SU-DHL-6 (cell line): Measurements from ENCODE around the gene BCO1.

ENCODE experiments used
- EZH2phosphoT487 ChIP-seq: fragments of 200-600 bp; sonication (generic), shearing (Covaris generic); conservative IDR thresholded peaks from 2 replicates; pipeline ENCODE4 v1.6.1; 2018; ENCODE audit warnings: mild to moderate bottlenecking, antibody characterized with exemption, low read length, moderate library complexity, mixed read lengths
- TF ChIP-seq, protein P1 (sequence below): fragments of 200-600 bp; sonication (generic); IDR thresholded peaks from one replicate; pipeline ENCODE4 v1.5.1; 2017; ENCODE audit warnings: antibody characterized with exemption, mild to moderate bottlenecking, low read length, moderate library complexity; ENCODE audit not compliant: insufficient read depth, poor library complexity, severe bottlenecking

DNA sequence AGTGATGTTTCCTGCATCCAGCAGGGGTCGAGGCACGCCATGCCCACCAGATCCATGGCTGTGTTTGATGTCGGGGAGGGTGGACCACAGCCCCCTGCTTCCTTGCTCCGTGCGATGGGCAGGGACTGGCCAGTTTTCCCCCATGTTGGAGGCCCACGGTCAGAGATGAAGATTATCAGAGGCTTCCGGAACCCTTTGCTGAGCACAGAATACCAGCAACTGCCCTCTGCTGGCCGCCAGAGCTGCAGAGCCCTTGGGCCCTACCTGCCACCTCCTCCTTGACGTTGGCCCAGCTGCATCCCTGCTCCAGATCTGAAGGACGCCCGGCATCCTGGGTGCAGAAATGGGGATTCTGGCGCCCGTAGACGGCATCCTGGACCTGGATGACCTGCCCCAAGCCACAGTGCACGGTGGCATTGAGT is 23.7 kb upstream of the BCO1 start:
- TF ChIP-seq, protein P1, sequence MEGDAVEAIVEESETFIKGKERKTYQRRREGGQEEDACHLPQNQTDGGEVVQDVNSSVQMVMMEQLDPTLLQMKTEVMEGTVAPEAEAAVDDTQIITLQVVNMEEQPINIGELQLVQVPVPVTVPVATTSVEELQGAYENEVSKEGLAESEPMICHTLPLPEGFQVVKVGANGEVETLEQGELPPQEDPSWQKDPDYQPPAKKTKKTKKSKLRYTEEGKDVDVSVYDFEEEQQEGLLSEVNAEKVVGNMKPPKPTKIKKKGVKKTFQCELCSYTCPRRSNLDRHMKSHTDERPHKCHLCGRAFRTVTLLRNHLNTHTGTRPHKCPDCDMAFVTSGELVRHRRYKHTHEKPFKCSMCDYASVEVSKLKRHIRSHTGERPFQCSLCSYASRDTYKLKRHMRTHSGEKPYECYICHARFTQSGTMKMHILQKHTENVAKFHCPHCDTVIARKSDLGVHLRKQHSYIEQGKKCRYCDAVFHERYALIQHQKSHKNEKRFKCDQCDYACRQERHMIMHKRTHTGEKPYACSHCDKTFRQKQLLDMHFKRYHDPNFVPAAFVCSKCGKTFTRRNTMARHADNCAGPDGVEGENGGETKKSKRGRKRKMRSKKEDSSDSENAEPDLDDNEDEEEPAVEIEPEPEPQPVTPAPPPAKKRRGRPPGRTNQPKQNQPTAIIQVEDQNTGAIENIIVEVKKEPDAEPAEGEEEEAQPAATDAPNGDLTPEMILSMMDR: peak; percentile 23
- TF ChIP-seq EZH2phosphoT487: no peak
